ENCODE data around the gene CHST8. TPM values are rescaled to one million over a fixed set of nuclear protein-coding genes. Genes with fewer than 3 reads are reported as not detected.

The CHST8 gene
- total and polyA plus RNA-seq, 2 of the 13 experiments (the other 11 are each of a cell fraction or from before 2014, with no cell fraction given): not detected

GRCh38 chr19:33804021-33804799 is 182.5 kb downstream of the CHST8 start (continued):
- TF ChIP-seq PRDM10 (CRISPR knock-in tag; IDR thresholded peaks at IDR 0.05; ENCODE audit: low read depth) (0 out of 2 replicates have a peak, but pooled peaks have one; percentile 19), SNRNP70 (IDR thresholded peaks at IDR 0.05; ENCODE audit: low read depth, low read length) (no peak), HES4 (CRISPR knock-in tag; IDR thresholded peaks at IDR 0.05; ENCODE audit: borderline replicate concordance) (no peak), HDAC6 (IDR thresholded peaks at IDR 0.05; ENCODE audit: low read depth, low read length) (no peak), ZIK1 (CRISPR knock-in tag; IDR thresholded peaks at IDR 0.05; ENCODE audit: borderline replicate concordance, low read depth) (no peak), PHF21A (CRISPR knock-in tag; IDR thresholded peaks at IDR 0.05) (peak; percentile 45; the same call in 1 of the 2 replicates), SNAPC5 (CRISPR knock-in tag; IDR thresholded peaks at IDR 0.05; ENCODE audit: borderline replicate concordance) (no peak), ZFP62 (CRISPR knock-in tag; IDR thresholded peaks at IDR 0.05) (no peak), ZNF879 (CRISPR knock-in tag; IDR thresholded peaks at IDR 0.05) (no peak), RFXANK (CRISPR knock-in tag; IDR thresholded peaks at IDR 0.05) (no peak), ZNF792 (CRISPR knock-in tag; IDR thresholded peaks at IDR 0.05) (no peak), CREB1 (IDR thresholded peaks at IDR 0.05) (peak; percentile 84), CREB1 (CRISPR knock-in tag; IDR thresholded peaks at IDR 0.05) (peak; percentile 60; the same call in 1 of the 2 replicates), HIC2 (CRISPR knock-in tag; IDR thresholded peaks at IDR 0.05; ENCODE audit: low read depth) (peak; percentile 68; the same call in 1 of the 2 replicates), TBP (CRISPR knock-in tag; IDR thresholded peaks at IDR 0.05) (no peak), ELF1 (CRISPR knock-in tag; IDR thresholded peaks at IDR 0.05) (no peak), ZNF781 (CRISPR knock-in tag; IDR thresholded peaks at IDR 0.05; ENCODE audit: borderline replicate concordance, not compliant biosample characterization) (no peak), ZNF639 (CRISPR knock-in tag; conservative IDR thresholded peaks at IDR 0.05) (no peak), TFDP2 (CRISPR knock-in tag; IDR thresholded peaks at IDR 0.05) (no peak), ZBTB3 (CRISPR knock-in tag; IDR thresholded peaks at IDR 0.05; ENCODE audit: borderline replicate concordance, low read depth) (no peak), TMF1 (CRISPR knock-in tag; IDR thresholded peaks at IDR 0.05; ENCODE audit: low read depth) (no peak), GLI4 (CRISPR knock-in tag; IDR thresholded peaks at IDR 0.05; ENCODE audit: borderline replicate concordance) (no peak), ZNF768 (CRISPR knock-in tag; IDR thresholded peaks at IDR 0.05) (no peak)

Data from HepG2 (cell line).